CD14-positive monocyte (primary cell): ENCODE results near the gene MRPS16. TPM values are rescaled to one million over a fixed set of nuclear protein-coding genes. Genes with fewer than 3 reads are reported as not detected.
A peak's percentile ranks its signal among the peaks of the same experiment; 100 is the strongest.

Experiments used
- DNase-seq, 3 donors: peaks; one replicate each; pipeline ENCODE4 v3.0.0-alpha.2; 2011 to 2022
- H2AFZ ChIP-seq: 2 replicates; pipeline ENCODE4 v1.6.0; 2012; ENCODE audit warnings: mild to moderate bottlenecking, low read depth, low read length, inconsistent platforms; ENCODE audit not compliant: insufficient read depth, poor library complexity, severe bottlenecking
- H3K27ac ChIP-seq, 2 donors: 1 replicate in 1 of 2; 2 replicates in 1 of 2; pipeline ENCODE4 v1.5.1; 2012 to 2013; ENCODE audit warnings: low read length in 2 of 2, control low read depth in 1 of 2, inconsistent platforms in 1 of 2, low read depth in 1 of 2, mild to moderate bottlenecking in 1 of 2
- H3K27me3 ChIP-seq, 2 donors: one replicate each; pipeline versions ENCODE4 v1.6.0 to v1.6.1; 2011 to 2013; ENCODE audit warnings: low read length in 2 of 2; ENCODE audit not compliant: control insufficient read depth in 2 of 2, insufficient read depth in 2 of 2
- H3K36me3 ChIP-seq, 2 donors: replicated peaks in 1 of 2; 1 replicate in 1 of 2; 2 replicates in 1 of 2; pipeline versions ENCODE4 v1.5.1 to v1.6.1; 2012 to 2013; ENCODE audit warnings: low read length in 2 of 2, control low read depth in 1 of 2, inconsistent platforms in 1 of 2, mild to moderate bottlenecking in 1 of 2; ENCODE audit not compliant: insufficient read depth in 2 of 2, control insufficient read depth in 1 of 2
- H3K4me1 ChIP-seq, 2 donors: 1 replicate in 1 of 2; 2 replicates in 1 of 2; pipeline versions ENCODE4 v1.5.1 to v1.6.1; 2012 to 2013; ENCODE audit warnings: low read length in 2 of 2, control low read depth in 1 of 2, inconsistent platforms in 1 of 2, mild to moderate bottlenecking in 1 of 2, moderate library complexity in 1 of 2; ENCODE audit not compliant: insufficient read depth in 2 of 2, control insufficient read depth in 1 of 2
- H3K4me2 ChIP-seq: replicated peaks from 2 replicates; pipeline ENCODE3; 2012; ENCODE audit warnings: low read length, moderate library complexity, mild to moderate bottlenecking; ENCODE audit not compliant: poor library complexity, severe bottlenecking; ENCODE audit errors: extremely low read depth
- H3K4me3 ChIP-seq, 3 experiments: fragments of 200-600 bp in 1 of 3; sonication (generic) in 1 of 3; replicated peaks in 1 of 3; 1 replicate in 2 of 3; 2 replicates in 1 of 3; pipeline ENCODE4 v1.5.1; 2011 to 2013; ENCODE audit warnings: low read length in 3 of 3, mild to moderate bottlenecking in 3 of 3, control low read depth in 2 of 3, low read depth in 2 of 3, inconsistent platforms in 1 of 3, moderate library complexity in 1 of 3
- H3K79me2 ChIP-seq: 2 replicates; pipeline ENCODE4 v1.6.0; 2012; ENCODE audit warnings: mild to moderate bottlenecking, control low read depth, inconsistent platforms, low read length, moderate library complexity; ENCODE audit not compliant: insufficient read depth
- H3K9ac ChIP-seq: 2 replicates; pipeline ENCODE4 v1.6.0; 2017; ENCODE audit warnings: low read length, mild to moderate bottlenecking; ENCODE audit not compliant: insufficient read depth, poor library complexity, severe bottlenecking
- H3K9me3 ChIP-seq, 2 donors: replicated peaks in 1 of 2; 1 replicate in 1 of 2; 2 replicates in 1 of 2; pipeline versions ENCODE4 v1.5.1 to v1.6.1; 2012 to 2013; ENCODE audit warnings: low read length in 2 of 2, control low read depth in 1 of 2; ENCODE audit not compliant: control insufficient read depth in 1 of 2, insufficient read depth in 1 of 2
- H4K20me1 ChIP-seq: 2 replicates; pipeline ENCODE4 v1.6.0; 2012; ENCODE audit warnings: mild to moderate bottlenecking, low read length, control low read depth, moderate library complexity; ENCODE audit not compliant: insufficient read depth
- H3K27ac Mint-ChIP-seq, 7 donors: one replicate each; pipeline ENCODE4 v1.8.0; 2020; ENCODE audit warnings: mild to moderate bottlenecking in 7 of 7, mixed read lengths in 7 of 7, moderate library complexity in 6 of 7, inconsistent platforms in 2 of 7
- H3K27me3 Mint-ChIP-seq, 3 donors: one replicate each; pipeline ENCODE4 v1.8.0; 2021 to 2022; ENCODE audit warnings: low read depth in 3 of 3, mild to moderate bottlenecking in 3 of 3, mixed read lengths in 3 of 3, moderate library complexity in 3 of 3, inconsistent platforms in 1 of 3
- H3K36me3 Mint-ChIP-seq, 2 donors: one replicate each; pipeline ENCODE4 v1.8.0; 2020; ENCODE audit warnings: mixed read lengths in 2 of 2, inconsistent platforms in 1 of 2, mild to moderate bottlenecking in 1 of 2
- H3K4me1 Mint-ChIP-seq: one replicate; pipeline ENCODE4 v1.8.0; 2020; ENCODE audit warnings: mild to moderate bottlenecking, mixed read lengths
- H3K4me3 Mint-ChIP-seq, 2 donors: one replicate each; pipeline ENCODE4 v1.8.0; 2020; ENCODE audit warnings: mild to moderate bottlenecking in 2 of 2, mixed read lengths in 2 of 2, moderate library complexity in 1 of 2
- H3K9me3 Mint-ChIP-seq, 7 donors: one replicate each; pipeline ENCODE4 v1.8.0; 2020 to 2022; ENCODE audit warnings: mixed read lengths in 7 of 7, mild to moderate bottlenecking in 6 of 7, moderate library complexity in 6 of 7, inconsistent platforms in 2 of 7
- CTCF ChIP-seq: fragments of 200-600 bp; IDR thresholded peaks from one replicate; pipeline ENCODE4 v1.8.0; 2022; ENCODE audit warnings: antibody characterized with exemption, mild to moderate bottlenecking
- WGBS: methylation state at CpG from one replicate; pipeline ENCODE4 v1.1.5; 2013; ENCODE audit warnings: missing lambda C conversion rate; ENCODE audit not compliant: insufficient coverage; 5-methylcytosine and 5-hydroxymethylcytosine counted together
- intact Hi-C, 2 donors: fragments of 100-400 bp; cut with micrococcal nuclease; formaldehyde crosslinking; loops; one replicate each; pipeline versions ENCODE4 v1.15.0 to v1.15.1; 2023
- polyA plus RNA-seq, 3 donors: library from polyadenylated mRNA; depleted of rRNA in 1 of 3; unstranded in 2 of 3; stranded (reverse) in 1 of 3; fragments of 300-500 nt in 2 of 3; fragments of >200 nt in 1 of 3; fragmentation: Illumina TruSeq in 2 of 3; gene quantifications; 1 replicate in 2 of 3; 2 replicates in 1 of 3; pipeline ENCODE4 v1.2.3, GENCODE V29; 2012 to 2021

Gene MRPS16
- polyA plus RNA-seq, 3 donors = 20.9 to 102 (median 78.6) TPM

- Mint-ChIP-seq H3K36me3 (no peaks in the 10 kb centered on the region), H3K9me3 (peaks cover 0 to 6% (median 3%) of the 10 kb centered on the region in 7 donors), H3K27me3 (peaks cover 0 to 2% (median 0%) of the 10 kb centered on the region in 3 donors), H3K27ac (peak overlapping the region in 5 of 7 donors; percentile 12 to 75 (median 22)), H3K4me3 (no peak overlapping the region), H3K4me1 (peaks cover 4% of the 10 kb centered on the region)
- no peaks in the 10 kb centered on the region for H3K36me3 ChIP-seq
- no peaks in the 10 kb centered on the region for H4K20me1 ChIP-seq
- no peaks in the 10 kb centered on the region for H3K79me2 ChIP-seq
- no peak for TF ChIP-seq CTCF
- WGBS = no CpG with 5 or more reads among the region's 1 CpG
- no peak overlapping the region for H3K9ac ChIP-seq
- H3K27me3 ChIP-seq = no peaks in the 10 kb centered on the region
- no peak overlapping the region for H3K27ac ChIP-seq
- intact Hi-C loops = no loop called here
- H2AFZ ChIP-seq = no peak overlapping the region
- no peak overlapping the region for H3K4me2 ChIP-seq
- no peak overlapping the region for H3K4me3 ChIP-seq
- peak; percentile 24 to 47 (median 29) for DNase-seq
- H3K4me1 ChIP-seq = no peaks in the 10 kb centered on the region
- H3K9me3 ChIP-seq = no peaks in the 10 kb centered on the region
These were observed 35.0 kb upstream of the MRPS16 start for GRCh38 chr10:73287441-73287840.

GRCh38 chr10:73281097-73281496, 28.7 kb upstream of the MRPS16 start:
- no peak overlapping the region for H3K4me3 ChIP-seq
- no CpG with 5 or more reads among the region's 3 CpGs for WGBS
- Mint-ChIP-seq H3K27me3 (peaks cover 2 to 5% (median 4%) of the 10 kb centered on the region in 3 donors), H3K4me3 (no peak overlapping the region), H3K9me3 (peaks cover 0 to 3% (median 0%) of the 10 kb centered on the region in 7 donors), H3K27ac (no peak overlapping the region), H3K36me3 (no peaks in the 10 kb centered on the region), H3K4me1 (no peaks in the 10 kb centered on the region)
- H3K4me2 ChIP-seq = no peak overlapping the region
- TF ChIP-seq CTCF = no peak
- H3K36me3 ChIP-seq = no peaks in the 10 kb centered on the region
- no peaks in the 10 kb centered on the region for H3K27me3 ChIP-seq
- no peaks in the 10 kb centered on the region for H3K4me1 ChIP-seq
- no peaks in the 10 kb centered on the region for H4K20me1 ChIP-seq
- intact Hi-C loops = no loop called here
- H3K9me3 ChIP-seq = no peaks in the 10 kb centered on the region
- H2AFZ ChIP-seq = no peak overlapping the region
- H3K27ac ChIP-seq = no peak overlapping the region
- H3K79me2 ChIP-seq = no peaks in the 10 kb centered on the region
- no peak overlapping the region for H3K9ac ChIP-seq
- DNase-seq = no peak
